AG04449 (cell line): ENCODE measurements around the gene AGPAT4.

Source experiments
- CTCF ChIA-PET: fragments of 350-600 bp; formaldehyde crosslinking; extraction: SDS; loops from one replicate; lab custom pipeline; 2021; ENCODE audit warnings: antibody characterized with exemption; lab: Yijun Ruan, JAX
- POLR2A ChIA-PET: fragments of 400-600, 350-600 bp; formaldehyde crosslinking; extraction: SDS; loops from one replicate; lab custom pipeline; 2020; ENCODE audit warnings: antibody characterized with exemption, inconsistent platforms; lab: Yijun Ruan, JAX
- DNase-seq: peaks from one replicate; pipeline ENCODE4 v3.0.0-alpha.2; 2010; ENCODE audit warnings: low read depth, low spot score
- H3K4me3 ChIP-seq: 2 replicates; pipeline ENCODE4 v1.5.1; 2011; ENCODE audit warnings: low read depth, mild to moderate bottlenecking, control low read depth, low read length
- TF ChIP-seq, protein P1 (sequence below): IDR thresholded peaks from one replicate; pipeline ENCODE4 v1.5.1; 2011; ENCODE audit warnings: mild to moderate bottlenecking, moderate library complexity, low read length, control low read depth, inconsistent platforms; ENCODE audit not compliant: insufficient read depth; ENCODE audit errors: missing control alignments

AGPAT4 gene

DNA sequence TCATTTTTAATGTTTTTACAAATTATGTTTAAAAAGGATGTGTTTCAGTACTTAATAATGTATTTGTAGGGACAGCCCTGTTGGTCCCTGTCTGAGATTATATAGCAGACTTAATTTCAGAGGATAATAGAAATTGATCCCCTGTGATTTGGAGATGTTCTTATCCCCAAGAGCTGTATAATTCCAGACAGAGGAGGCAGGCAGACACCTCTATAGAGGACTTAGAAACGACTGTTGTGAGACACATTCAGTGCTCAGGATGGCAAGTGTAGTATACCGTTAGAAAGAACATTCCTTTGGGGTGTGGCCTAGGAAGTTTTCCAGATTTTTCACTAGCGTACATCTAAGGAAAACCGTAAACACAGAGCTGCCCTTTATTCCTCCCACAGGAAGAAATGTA, 164.5 kb downstream of the AGPAT4 start:
- CTCF ChIA-PET = interaction anchor here (2.9 kb wide), 1 partner anchor 261 kb away, joined by 15 read pairs; no protein-coding TSS in a partner anchor

DNA sequence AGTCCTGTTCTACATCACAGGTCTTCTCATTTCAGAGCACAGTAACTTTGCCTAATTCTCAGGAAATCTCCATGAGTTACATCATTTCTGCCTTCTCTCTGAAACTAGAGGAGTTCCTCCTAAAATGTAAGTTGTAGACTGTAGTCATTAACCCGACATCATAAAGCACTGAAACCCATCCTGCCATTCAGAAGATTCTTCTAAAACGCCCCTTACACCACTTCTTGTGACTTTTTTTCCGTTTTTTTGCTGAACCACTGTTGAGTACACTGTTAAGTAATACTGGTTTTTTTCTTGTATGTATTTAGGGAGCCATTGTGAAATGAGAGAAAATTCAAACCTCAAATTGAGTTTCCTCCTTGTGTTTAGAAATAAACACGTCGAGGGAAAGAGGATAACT, 164.9 kb downstream of the AGPAT4 start:
- TF ChIP-seq, protein P1, sequence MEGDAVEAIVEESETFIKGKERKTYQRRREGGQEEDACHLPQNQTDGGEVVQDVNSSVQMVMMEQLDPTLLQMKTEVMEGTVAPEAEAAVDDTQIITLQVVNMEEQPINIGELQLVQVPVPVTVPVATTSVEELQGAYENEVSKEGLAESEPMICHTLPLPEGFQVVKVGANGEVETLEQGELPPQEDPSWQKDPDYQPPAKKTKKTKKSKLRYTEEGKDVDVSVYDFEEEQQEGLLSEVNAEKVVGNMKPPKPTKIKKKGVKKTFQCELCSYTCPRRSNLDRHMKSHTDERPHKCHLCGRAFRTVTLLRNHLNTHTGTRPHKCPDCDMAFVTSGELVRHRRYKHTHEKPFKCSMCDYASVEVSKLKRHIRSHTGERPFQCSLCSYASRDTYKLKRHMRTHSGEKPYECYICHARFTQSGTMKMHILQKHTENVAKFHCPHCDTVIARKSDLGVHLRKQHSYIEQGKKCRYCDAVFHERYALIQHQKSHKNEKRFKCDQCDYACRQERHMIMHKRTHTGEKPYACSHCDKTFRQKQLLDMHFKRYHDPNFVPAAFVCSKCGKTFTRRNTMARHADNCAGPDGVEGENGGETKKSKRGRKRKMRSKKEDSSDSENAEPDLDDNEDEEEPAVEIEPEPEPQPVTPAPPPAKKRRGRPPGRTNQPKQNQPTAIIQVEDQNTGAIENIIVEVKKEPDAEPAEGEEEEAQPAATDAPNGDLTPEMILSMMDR = no peak
- CTCF ChIA-PET = interaction anchor here (2.9 kb wide), 1 partner anchor 262 kb away, joined by 15 read pairs; no protein-coding TSS in a partner anchor
- no peak overlapping the region for H3K4me3 ChIP-seq
- no peak for DNase-seq
- POLR2A ChIA-PET = no interaction called here

More for the DNA sequence above, 164.5 kb downstream of the AGPAT4 start:
- TF ChIP-seq, protein P1 = no peak
- no peak overlapping the region for H3K4me3 ChIP-seq
- POLR2A ChIA-PET = no interaction called here
- no peak for DNase-seq

DNA sequence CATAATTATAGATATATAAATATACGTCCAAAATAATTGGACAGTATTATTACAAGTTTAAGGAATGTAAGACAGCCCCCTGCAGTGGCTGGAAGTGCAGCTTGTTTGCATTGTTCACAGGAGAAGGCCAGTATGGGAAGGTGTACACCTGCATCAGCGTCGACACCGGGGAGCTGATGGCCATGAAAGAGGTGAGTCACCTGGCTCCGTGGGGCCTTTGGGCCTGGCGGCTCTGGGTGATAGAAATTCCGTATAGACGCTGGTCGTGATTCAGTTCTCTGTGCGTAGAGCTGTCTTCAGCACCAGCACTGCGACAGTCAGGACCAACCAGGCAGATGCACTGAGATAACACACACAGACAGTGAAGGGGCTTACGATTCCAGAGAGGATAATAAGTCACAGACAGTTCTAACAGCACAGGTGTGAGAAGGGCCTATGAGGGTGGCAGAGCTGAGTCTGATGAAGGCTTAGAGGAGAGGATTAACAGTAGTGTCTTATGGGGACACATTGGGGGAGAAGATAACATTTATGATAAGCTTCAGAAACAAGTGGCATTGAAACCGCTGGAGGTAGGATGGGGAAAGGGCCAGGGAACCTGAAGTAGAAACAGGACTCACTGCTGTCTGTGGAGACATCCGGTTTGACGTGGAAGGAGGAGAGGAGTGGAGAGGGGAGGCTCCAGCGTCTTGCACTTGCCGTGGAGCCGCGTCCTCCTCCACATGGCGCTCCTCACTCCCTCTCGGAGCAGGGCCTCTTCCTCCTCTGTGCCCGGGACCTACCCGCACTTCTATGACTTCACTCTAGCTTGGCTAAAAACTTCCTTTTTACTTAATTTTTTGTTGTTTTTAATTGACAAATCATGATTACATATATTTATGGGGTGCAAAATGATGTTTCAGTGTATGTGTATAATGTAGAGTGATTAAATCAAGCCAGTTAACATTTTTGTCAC, 165.8 kb downstream of the AGPAT4 start:
- ChIA-PET CTCF (interaction anchor here (1.0 to 2.9 kb wide), 4 partner anchors 20 to 265 kb away, joined by 3 to 15 read pairs (median 7); no protein-coding TSS in a partner anchor), POLR2A (no interaction called here)
- H3K4me3 ChIP-seq = no peak overlapping the region
- TF ChIP-seq, protein P1 = no peak
- DNase-seq = no peak

DNA sequence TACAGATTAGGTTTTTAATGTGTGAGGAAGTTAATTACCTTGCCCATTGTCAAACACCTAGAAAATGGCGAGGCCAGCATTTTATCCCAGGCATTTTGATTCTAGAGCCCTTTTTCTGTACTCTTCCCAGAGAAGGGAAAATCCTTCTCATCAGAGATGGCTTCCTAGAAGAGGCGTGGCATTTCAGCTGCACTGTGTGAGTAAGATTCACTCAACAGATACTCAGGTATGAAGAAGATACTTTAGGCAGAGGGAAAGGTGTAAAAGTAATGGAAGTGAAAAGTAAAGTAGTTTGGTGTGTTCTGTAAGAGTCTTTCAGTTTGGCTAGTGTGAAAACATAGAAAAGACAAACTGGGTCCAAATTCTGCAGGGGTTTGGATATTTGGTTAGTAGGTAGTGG, 168.5 kb downstream of the AGPAT4 start:
- TF ChIP-seq, protein P1 = no peak
- no peak overlapping the region for H3K4me3 ChIP-seq
- POLR2A ChIA-PET = no interaction called here
- DNase-seq = no peak
- CTCF ChIA-PET = interaction anchor here (0.7 to 2.8 kb wide), 4 partner anchors 175 to 269 kb away, joined by 3 to 13 read pairs (median 6); no protein-coding TSS in a partner anchor

DNA sequence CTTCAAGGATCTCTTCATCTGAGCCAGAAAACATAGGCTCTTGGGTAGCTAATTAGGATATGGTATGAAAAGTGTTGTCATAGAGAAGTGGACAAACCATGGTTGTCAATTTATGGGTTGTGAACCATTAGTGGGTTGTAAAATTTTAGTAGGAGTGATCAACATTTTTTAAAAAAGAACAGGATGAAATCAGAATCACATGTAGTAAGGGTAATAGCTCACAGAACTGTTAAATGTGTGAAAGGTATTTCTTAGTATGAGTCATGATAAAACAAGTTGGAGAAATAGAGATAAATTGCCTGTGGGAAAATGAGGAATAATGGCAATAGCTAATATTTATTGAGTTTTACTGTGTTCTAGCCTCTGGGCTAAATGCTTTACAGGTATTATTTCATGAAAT, 168.9 kb downstream of the AGPAT4 start:
- TF ChIP-seq, protein P1 = no peak
- ChIA-PET CTCF (interaction anchor here (0.6 to 2.8 kb wide), 3 partner anchors 176 to 269 kb away, joined by 4 to 13 read pairs (median 4); no protein-coding TSS in a partner anchor), POLR2A (no interaction called here)
- no peak for DNase-seq
- H3K4me3 ChIP-seq = no peak overlapping the region

DNA sequence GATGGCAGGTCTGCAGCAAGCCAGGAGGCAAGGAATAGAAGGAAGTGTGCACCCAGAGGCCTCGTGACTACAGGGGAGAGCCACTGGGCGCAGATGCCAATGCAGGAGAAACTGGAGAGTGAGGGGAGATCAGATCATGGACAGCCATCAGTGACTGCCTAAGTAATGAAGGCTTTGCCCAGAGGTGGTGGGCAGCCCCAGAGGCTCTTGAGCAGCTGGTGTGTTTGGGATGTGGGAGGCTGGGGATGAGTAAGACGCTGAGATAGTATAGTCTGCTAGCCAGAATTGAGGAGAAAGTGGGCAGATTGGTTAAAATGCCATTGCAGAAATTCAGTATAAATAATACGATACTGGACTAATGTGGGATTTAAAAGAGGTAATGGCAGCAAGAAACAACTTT, 170.4 kb downstream of the AGPAT4 start:
- POLR2A ChIA-PET = no interaction called here

More for the DNA sequence above, 170.4 kb downstream of the AGPAT4 start:
- CTCF ChIA-PET = no interaction called here
- H3K4me3 ChIP-seq = no peak overlapping the region
- TF ChIP-seq, protein P1 = no peak
- no peak for DNase-seq
